K562 treated with DMSO at 1 percent for 24 hours (cell line): ENCODE measurements around the gene ZNF337. TPM values are rescaled to one million over a fixed set of nuclear protein-coding genes. Genes with fewer than 3 reads are reported as not detected.

Source experiments
- total RNA-seq: library from RNA; unstranded; fragments of 300-600 nt; gene quantifications from 2 replicates; pipeline ENCODE4 v1.2.3, GENCODE V29; 2022; ENCODE audit warnings: low read depth; ENCODE audit not compliant: insufficient read depth

Gene ZNF337
- 2.3 and 2.9 TPM in 2 replicates for total RNA-seq

DNA sequence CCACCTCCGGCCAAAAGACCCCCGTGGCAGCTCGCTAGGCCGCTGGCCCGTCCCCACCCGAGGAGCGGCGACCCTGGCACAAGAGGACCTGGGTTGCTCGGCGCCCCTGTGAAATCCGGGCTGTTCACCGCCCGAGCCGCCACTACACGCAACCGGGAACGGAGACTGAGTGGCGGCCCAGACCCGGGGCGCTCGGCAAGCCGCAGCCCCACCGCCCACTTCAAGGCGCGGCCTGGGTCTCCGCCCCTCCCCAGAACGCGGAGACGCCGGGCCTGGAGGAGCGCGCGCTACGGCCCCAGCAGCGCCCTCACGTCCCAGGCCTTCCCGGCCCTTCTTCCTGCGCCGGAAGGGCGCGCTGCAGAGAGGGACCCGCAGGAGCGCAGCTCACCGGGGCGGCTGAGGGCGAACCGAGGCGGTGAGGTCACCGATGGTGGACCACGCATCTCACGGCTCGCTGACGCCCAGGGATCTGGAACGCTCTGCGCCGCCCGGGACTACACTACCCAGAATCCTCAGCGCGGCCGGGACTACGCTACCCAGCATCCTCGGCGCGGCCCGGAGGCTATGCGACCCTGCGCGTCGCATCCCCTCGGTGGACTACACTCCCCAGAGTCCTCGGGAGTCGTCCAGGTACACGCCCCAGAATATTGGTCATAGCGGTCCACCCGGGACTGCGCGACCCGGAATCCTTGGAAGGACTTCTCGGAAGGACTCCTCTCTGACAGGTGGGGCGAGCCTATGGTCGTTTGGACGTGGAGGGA lies at the start of gene ZNF337:
Gene ZNF337 (minus strand): TSS at position 483 of the 761 bp plus-strand sequence. CDS start 10,436 bp downstream, outside the sequence.

Other genes with a start within 250 kb of the ZNF337 start
- gene NINL, start 111.3 kb downstream of the ZNF337 start, total RNA-seq = 0.45 TPM in 1 of 2 replicates, not detected in the other
- 2.8 and 3.1 TPM in 2 replicates for gene NANP, start 72.8 kb downstream of the ZNF337 start, total RNA-seq